Activated CD4-positive, alpha-beta memory T cell treated with anti-CD3 and anti-CD28 coated beads, Interleukin-2, amount 10 ng/mL, durations not matched to agents 7 days and 5 days (primary cell): ENCODE data around the gene DET1. TPM values are rescaled to one million over a fixed set of nuclear protein-coding genes. Genes with fewer than 3 reads are reported as not detected.

Source experiments
- CTCF ChIA-PET: fragments of 350-600 bp; sonication (Branson Sonifier 250); formaldehyde crosslinking; loops from one replicate; lab custom pipeline; 2021; ENCODE audit warnings: antibody characterized with exemption, inconsistent platforms; lab: Charles Lee
- POLR2A ChIA-PET: fragments of 350-600 bp; sonication (Branson Sonifier 250); formaldehyde crosslinking; loops from one replicate; lab custom pipeline; 2021; ENCODE audit warnings: antibody characterized with exemption; lab: Charles Lee
- DNase-seq: peaks from one replicate; pipeline ENCODE4 v3.0.0-alpha.2; 2020
- H3K27ac Mint-ChIP-seq: one replicate; pipeline ENCODE4 v1.8.0; 2021; ENCODE audit warnings: mild to moderate bottlenecking, mixed read lengths
- H3K27me3 Mint-ChIP-seq: one replicate; pipeline ENCODE4 v1.8.0; 2021; ENCODE audit warnings: mixed read lengths
- H3K36me3 Mint-ChIP-seq: one replicate; pipeline ENCODE4 v1.8.0; 2021; ENCODE audit warnings: low read depth, mixed read lengths
- H3K4me1 Mint-ChIP-seq: one replicate; pipeline ENCODE4 v1.8.0; 2021; ENCODE audit warnings: mixed read lengths
- H3K4me3 Mint-ChIP-seq: one replicate; pipeline ENCODE4 v1.8.0; 2021; ENCODE audit warnings: mild to moderate bottlenecking, mixed read lengths
- H3K9me3 Mint-ChIP-seq: one replicate; pipeline ENCODE4 v1.8.0; 2021; ENCODE audit warnings: mixed read lengths
- total RNA-seq, 2 experiments: library from RNA; stranded (reverse); gene quantifications; one replicate each; pipeline ENCODE4 v1.2.3, GENCODE V29; 2021

Gene DET1
- total RNA-seq, 2 experiments from 2014 or later, result 3.0 to 3.3 TPM

DNA sequence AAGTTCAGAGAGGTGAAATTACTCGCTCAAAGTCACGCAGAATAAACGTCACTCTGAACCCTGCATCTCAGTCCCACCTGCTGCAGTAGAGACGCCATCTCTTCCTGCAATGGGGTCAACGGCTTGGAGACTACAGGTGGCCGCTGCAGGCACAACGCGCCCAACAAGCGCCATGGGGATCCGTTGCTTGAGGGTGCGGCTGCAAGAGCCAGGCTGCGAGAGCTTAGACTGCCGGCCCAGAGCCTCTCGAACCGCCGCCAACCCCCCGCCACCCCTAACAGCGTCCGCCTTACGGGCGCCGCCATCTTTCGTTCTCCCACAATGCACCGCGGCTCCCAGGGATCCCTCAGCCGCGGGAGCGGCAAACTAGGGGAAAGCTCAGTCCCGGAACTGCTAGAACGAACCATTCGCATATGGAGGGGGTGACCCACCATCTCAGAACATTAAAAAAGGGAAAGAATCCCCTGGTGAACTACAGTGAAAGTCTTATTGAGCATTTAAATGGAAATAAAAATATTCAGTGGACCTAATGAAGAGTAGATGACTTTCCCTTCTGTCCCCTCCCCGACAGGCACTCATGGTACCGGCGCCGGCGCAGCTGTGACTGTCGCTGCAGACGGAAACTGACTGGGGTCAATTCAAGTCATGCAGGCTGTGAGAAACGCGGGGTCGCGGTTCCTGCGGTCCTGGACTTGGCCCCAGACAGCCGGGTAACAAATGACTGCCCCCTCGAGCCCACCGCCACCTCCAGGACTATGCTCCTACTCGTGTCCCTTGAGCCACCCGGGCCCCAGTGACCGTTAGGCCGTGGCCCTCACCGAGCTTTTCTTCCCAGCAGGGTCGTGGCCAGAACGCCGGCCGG, 79.2 kb downstream of the DET1 start, which contains the start of the genes MRPL46 and MRPS11:
Gene MRPL46, minus strand, starts transcription at position 316 of the 862 bp plus-strand sequence. Its CDS starts 11 bp downstream, at position 305.
Gene MRPS11, plus strand, starts transcription at position 636 of the 862 bp plus-strand sequence. Its CDS starts 10 bp downstream, at position 646.
- Mint-ChIP-seq H3K9me3 (no peaks in the 10 kb centered on the region), H3K27me3 (no peaks in the 10 kb centered on the region), H3K4me1 (peaks cover 42% of the 10 kb centered on the region), H3K27ac (peak within 1 kb of the TSS; percentile 93), H3K36me3 (peaks cover 26% of the 10 kb centered on the region), H3K4me3 (peak within 1 kb of the TSS; percentile 87)
- ChIA-PET CTCF (interaction anchor here (0.5 to 5.3 kb wide), 9 partner anchors 10 to 1767 kb away, joined by 3 to 30 read pairs (median 5); partner anchors contain the start of gene AEN), POLR2A (interaction anchor here (0.6 to 2.0 kb wide), 14 partner anchors 9 to 779 kb away, joined by 3 to 22 read pairs (median 3); partner anchors contain the start of gene ABHD2)
- peak; percentile 90 for DNase-seq

DNA sequence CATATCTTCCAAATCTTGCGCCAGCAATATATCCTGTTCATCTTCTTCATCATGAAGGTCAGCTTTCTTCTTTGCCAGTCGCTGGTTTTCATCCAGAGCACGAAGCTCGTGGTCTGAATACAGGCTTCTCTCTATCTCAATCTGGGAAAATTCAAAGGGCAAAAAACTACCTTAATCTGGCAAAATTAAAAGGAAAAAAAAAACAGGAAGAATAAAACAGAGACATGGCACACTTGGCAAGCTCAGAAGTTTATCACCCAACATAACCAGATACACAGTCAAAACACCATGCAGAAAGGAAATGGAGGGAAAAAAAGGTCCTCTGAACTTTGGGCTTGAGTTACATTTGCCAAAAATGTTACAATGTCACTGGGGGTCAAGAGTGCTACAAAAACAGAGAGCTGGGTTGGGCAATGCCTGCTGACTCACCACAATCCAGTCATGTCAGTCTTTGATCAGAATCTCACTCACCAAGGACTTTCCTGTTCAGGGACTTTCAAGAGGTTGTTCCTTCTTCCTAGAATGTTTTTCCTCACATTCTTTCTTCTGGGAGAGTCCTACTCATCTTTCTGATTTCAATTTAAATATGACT, 80.8 kb downstream of the DET1 start:
- H3K9me3 Mint-ChIP-seq, result no peaks in the 10 kb centered on the region
- no peak for DNase-seq
- no peak overlapping the region for H3K27ac Mint-ChIP-seq
- peaks cover 36% of the 10 kb centered on the region for H3K4me1 Mint-ChIP-seq
- H3K27me3 Mint-ChIP-seq, result no peaks in the 10 kb centered on the region
- ChIA-PET CTCF (interaction anchor here (1.3 to 5.3 kb wide), 3 partner anchors 10 to 369 kb away, joined by 3 to 30 read pairs (median 17); no protein-coding TSS in a partner anchor), POLR2A (interaction anchor here (0.9 to 1.5 kb wide), 2 partner anchors 9 to 165 kb away, joined by 4 read pairs; no protein-coding TSS in a partner anchor)
- H3K4me3 Mint-ChIP-seq, result peak overlapping the region; percentile 87
- H3K36me3 Mint-ChIP-seq, result peaks cover 27% of the 10 kb centered on the region

DNA sequence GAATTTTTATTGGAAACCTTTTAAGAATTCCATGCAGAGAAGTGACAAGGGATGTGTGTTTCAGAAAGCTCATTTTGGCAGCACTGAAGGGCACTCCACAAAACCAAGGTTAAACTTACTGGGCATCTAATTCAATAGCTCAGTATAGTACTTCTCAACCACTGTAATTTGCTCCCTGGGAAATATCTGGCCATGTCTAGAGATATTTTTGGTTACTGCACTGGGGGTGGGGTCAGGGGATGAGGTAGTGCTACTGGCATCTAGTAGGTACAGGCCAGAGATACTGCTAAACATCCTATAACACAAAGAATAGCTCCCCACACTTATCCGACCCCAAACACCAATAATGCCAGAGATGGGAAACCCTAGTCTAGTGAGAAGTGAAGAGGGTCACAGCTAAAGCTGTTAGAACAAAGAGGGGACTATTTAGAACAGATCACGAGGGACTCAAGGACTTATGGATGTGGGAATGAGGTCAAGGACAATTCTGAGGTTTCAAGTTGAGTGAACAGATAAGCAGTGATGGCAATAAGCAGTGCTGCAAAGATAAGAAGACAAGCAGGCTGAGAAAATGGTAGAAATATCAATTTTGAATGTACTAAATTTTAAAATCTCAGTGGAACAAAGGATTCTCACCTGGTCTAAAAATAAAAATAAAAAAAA, 82.5 kb downstream of the DET1 start:
- no peaks in the 10 kb centered on the region for H3K9me3 Mint-ChIP-seq
- no peak overlapping the region for H3K27ac Mint-ChIP-seq
- ChIA-PET POLR2A (no interaction called here), CTCF (interaction anchor here (0.6 to 5.3 kb wide), 3 partner anchors 9 to 371 kb away, joined by 3 to 30 read pairs (median 5); no protein-coding TSS in a partner anchor)
- DNase-seq, result no peak
- peaks cover 36% of the 10 kb centered on the region for H3K4me1 Mint-ChIP-seq
- no peaks in the 10 kb centered on the region for H3K27me3 Mint-ChIP-seq
- H3K4me3 Mint-ChIP-seq, result no peak overlapping the region
- peaks cover 39% of the 10 kb centered on the region for H3K36me3 Mint-ChIP-seq

Other genes starting within 250 kb of the DET1 start
- gene MRPL46, start 79.3 kb downstream of the DET1 start, total RNA-seq, result 10 to 100 TPM; 20.3 to 23.9 TPM
- gene MRPS11, start 79.0 kb downstream of the DET1 start, total RNA-seq, result 10 to 100 TPM; 48.5 to 50.3 TPM
- gene AEN, start 74.7 kb upstream of the DET1 start, total RNA-seq, result 10 to 100 TPM; 32.7 to 33.5 TPM
- 100 to 1,000 TPM; 337 to 338 TPM for gene ISG20, start 92.3 kb upstream of the DET1 start, total RNA-seq